Upper lobe of left lung (tissue), 6 donors: ENCODE results near the gene TSSK6. TPM values are rescaled to one million over a fixed set of nuclear protein-coding genes. Genes with fewer than 3 reads are reported as not detected.

ENCODE experiments used
- ATAC-seq, 2 donors: fragments of 200-7000 bp; cut with Tn5 transposase; one replicate each; pipeline ENCODE4 v1.9.1; 2022; ENCODE audit warnings: mild to moderate bottlenecking in 2 of 2, moderate library complexity in 2 of 2; ENCODE audit not compliant: low FRiP score in 2 of 2
- DNase-seq, 2 donors: peaks; one replicate each; pipeline ENCODE4 v3.0.0-alpha.2; 2019 to 2020
- H3K27ac ChIP-seq, 4 donors: fragments of 200-600 bp; sonication (generic); one replicate each; pipeline ENCODE4 v1.5.1; 2016 to 2019
- H3K27me3 ChIP-seq, 4 donors: fragments of 200-600 bp; sonication (generic); one replicate each; pipeline ENCODE4 v1.5.1; 2017 to 2019
- H3K36me3 ChIP-seq, 4 donors: fragments of 200-600 bp; sonication (generic); one replicate each; pipeline ENCODE4 v1.5.1; 2016 to 2019
- H3K4me1 ChIP-seq, 4 donors: fragments of 200-600 bp; sonication (generic); one replicate each; pipeline ENCODE4 v1.5.1; 2018 to 2019
- H3K4me3 ChIP-seq, 4 donors: fragments of 200-600 bp; sonication (generic); one replicate each; pipeline ENCODE4 v1.5.1; 2017 to 2019; ENCODE audit warnings: mild to moderate bottlenecking in 2 of 4, moderate library complexity in 1 of 4
- H3K9me3 ChIP-seq, 4 donors: fragments of 200-600 bp; sonication (generic); one replicate each; pipeline ENCODE4 v1.5.1; 2018 to 2019
- EP300 ChIP-seq, 4 donors: sonication (generic); formaldehyde crosslinking; IDR thresholded peaks; one replicate each; pipeline ENCODE4 v1.5.1; 2017; ENCODE audit warnings: antibody characterized with exemption in 4 of 4, control low read depth in 2 of 4
- POLR2A ChIP-seq, 4 donors: fragments of 450-650 bp; IDR thresholded peaks; one replicate each; pipeline ENCODE4 v1.5.1; 2016 to 2017; ENCODE audit warnings: antibody characterized with exemption in 4 of 4, mild to moderate bottlenecking in 2 of 4
- POLR2AphosphoS5 ChIP-seq, 2 donors: sonication (generic); formaldehyde crosslinking; IDR thresholded peaks; one replicate each; pipeline ENCODE4 v1.5.1; 2017; ENCODE audit warnings: antibody characterized with exemption in 2 of 2
- WGBS, 2 donors: methylation state at CpG; one replicate each; pipeline ENCODE4 v1.1.5; 2017 to 2018; 5-methylcytosine and 5-hydroxymethylcytosine counted together
- total RNA-seq, 6 donors: library from RNA; depleted of rRNA in 4 of 6; stranded (reverse); fragments of >200 nt in 4 of 6; gene quantifications; one replicate each; pipeline versions ENCODE4 v1.1.0 to v1.2.1, GENCODE V29; 2016 to 2021
- TF ChIP-seq, protein P1 (sequence below), 6 experiments: fragments of 450-650 bp in 4 of 6; fragments of 200-600 bp in 2 of 6; sonication (generic) in 2 of 6; IDR thresholded peaks; one replicate each; pipeline ENCODE4 v1.5.1; 2016 to 2019; ENCODE audit warnings: antibody characterized with exemption in 6 of 6
- donor health status: DM: no; HTN: no; CAD: no; lungs with moderate emphysema.
- donor health status: DM: no; HTN: yes; CAD: no; lungs with severe emphysema.

Gene TSSK6
- total RNA-seq, 6 donors from 2014 or later: 1.7 to 7.3 (median 3.1) TPM

DNA sequence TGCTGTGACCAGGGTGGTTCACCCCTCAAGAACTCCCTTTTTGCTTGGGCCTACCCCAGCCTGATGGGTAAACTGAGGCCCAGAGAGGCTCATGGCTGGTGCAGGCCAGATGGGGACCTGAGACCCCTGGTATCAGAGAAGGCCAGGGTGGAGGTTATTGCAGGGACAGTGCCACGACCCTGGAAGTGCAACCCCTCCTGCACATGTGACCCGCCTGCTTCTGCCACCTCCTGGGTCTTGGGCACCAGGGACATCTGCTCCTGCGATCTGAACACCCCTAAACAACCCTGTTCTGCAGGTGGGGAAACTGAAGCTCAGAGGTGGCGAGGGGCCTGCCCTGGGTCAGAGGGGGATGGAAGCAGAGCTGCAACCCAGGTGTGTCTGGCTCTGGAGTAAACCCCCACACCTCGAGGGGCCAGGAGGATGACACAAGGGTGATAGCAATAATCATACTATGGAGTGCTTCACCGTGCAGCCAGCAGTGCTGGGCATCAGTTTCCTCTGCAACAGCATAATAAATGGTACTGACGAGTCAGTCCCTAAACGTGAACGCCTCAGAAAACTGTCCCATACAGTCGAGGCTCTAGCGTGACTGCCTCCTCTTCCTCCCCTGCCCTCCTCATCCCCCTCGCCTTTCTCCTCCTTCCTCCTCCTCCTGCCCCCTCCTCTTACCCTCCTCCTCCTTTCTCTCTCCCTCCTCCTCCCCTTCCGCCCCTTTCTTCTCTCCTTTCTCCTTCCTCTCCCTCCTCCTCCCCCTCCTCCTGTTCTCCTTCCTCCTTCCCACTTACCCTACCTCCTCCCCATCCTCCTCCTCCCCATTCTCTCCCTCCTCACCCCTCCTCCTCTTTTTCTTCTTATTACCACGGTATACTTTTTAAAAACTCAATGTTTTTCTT is 17.7 kb upstream of the TSSK6 start:
- ATAC-seq (no peak), DNase-seq (no peak)
- Histone ChIP-seq H3K36me3 (peaks cover 0 to 15% (median 11%) of the 10 kb centered on the region in 4 donors), H3K27me3 (peaks cover 0 to 9% (median 3%) of the 10 kb centered on the region in 4 donors), H3K4me3 (no peak overlapping the region), H3K4me1 (peaks cover 3 to 28% (median 12%) of the 10 kb centered on the region in 4 donors), H3K27ac (no peak overlapping the region), H3K9me3 (no peaks in the 10 kb centered on the region)
- TF ChIP-seq, protein P1, sequence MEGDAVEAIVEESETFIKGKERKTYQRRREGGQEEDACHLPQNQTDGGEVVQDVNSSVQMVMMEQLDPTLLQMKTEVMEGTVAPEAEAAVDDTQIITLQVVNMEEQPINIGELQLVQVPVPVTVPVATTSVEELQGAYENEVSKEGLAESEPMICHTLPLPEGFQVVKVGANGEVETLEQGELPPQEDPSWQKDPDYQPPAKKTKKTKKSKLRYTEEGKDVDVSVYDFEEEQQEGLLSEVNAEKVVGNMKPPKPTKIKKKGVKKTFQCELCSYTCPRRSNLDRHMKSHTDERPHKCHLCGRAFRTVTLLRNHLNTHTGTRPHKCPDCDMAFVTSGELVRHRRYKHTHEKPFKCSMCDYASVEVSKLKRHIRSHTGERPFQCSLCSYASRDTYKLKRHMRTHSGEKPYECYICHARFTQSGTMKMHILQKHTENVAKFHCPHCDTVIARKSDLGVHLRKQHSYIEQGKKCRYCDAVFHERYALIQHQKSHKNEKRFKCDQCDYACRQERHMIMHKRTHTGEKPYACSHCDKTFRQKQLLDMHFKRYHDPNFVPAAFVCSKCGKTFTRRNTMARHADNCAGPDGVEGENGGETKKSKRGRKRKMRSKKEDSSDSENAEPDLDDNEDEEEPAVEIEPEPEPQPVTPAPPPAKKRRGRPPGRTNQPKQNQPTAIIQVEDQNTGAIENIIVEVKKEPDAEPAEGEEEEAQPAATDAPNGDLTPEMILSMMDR (IDR thresholded peaks at IDR 0.05): no peak
- no peak for TF ChIP-seq POLR2A (IDR thresholded peaks at IDR 0.05)
- no peak for TF ChIP-seq EP300 (IDR thresholded peaks at IDR 0.05)
- no peak for TF ChIP-seq POLR2AphosphoS5 (IDR thresholded peaks at IDR 0.05)
- WGBS, 2 donors: 72 to 78% methylated on average over 10 to 13 of the region's 14 CpGs

DNA sequence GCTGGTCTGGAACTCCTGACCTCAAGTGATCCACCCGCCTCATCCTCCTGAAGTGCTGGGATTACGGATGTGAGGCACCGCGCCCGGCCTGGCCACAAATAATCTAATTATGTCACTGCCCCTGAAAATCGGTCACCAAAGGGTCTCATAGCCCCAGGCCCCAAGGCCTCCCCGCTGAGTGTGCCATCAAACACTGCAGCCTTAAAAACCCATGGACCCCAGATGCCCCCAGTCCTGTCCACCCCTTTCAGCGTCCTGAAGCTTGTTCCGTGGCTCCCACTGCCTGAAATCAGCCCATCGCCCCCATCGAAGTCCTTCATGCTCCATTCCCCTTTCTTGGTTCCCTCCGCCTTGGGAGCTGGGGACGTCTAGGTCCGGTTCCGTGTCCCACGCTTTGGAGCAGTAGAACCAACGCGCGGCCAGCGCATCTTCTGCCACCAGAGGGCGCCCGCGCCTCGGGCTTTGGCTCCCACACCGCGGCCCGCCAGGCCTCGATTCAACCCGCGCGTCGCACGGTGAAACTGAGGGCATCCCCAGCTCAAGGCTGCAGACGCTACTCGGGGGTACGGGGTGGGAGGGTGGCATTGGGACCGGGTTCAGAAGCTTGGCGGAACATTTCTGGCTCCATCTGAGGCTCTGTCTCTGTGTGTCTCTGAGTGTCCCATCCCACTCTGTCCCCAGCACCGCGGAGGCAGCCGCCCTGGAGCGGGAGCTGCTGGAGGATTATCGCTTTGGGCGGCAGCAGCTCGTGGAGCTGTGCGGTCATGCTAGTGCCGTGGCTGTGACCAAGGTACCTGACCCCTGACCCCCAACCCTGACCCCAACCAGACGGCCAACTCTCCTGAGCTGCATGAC is 16.8 kb upstream of the TSSK6 start:
- TF ChIP-seq EP300 (IDR thresholded peaks at IDR 0.05) (no peak), POLR2A (IDR thresholded peaks at IDR 0.05) (no peak), POLR2AphosphoS5 (IDR thresholded peaks at IDR 0.05) (peak in 1 of 2 donors; percentile 17)
- TF ChIP-seq, protein P1 (IDR thresholded peaks at IDR 0.05): peak; percentile 90 to 97 (median 96)
- WGBS, 2 donors: 27 to 31% methylated on average over 33 to 36 of the region's 48 CpGs
- Histone ChIP-seq H3K27ac (no peak overlapping the region), H3K4me1 (peaks cover 1 to 19% (median 6%) of the 10 kb centered on the region in 4 donors), H3K36me3 (peaks cover 3 to 23% (median 19%) of the 10 kb centered on the region in 4 donors), H3K27me3 (peaks cover 0 to 1% (median 0%) of the 10 kb centered on the region in 4 donors), H3K9me3 (no peaks in the 10 kb centered on the region), H3K4me3 (no peak overlapping the region)
- peak; percentile 73 to 89 for ATAC-seq
- peak; percentile 85 to 98 for DNase-seq

DNA sequence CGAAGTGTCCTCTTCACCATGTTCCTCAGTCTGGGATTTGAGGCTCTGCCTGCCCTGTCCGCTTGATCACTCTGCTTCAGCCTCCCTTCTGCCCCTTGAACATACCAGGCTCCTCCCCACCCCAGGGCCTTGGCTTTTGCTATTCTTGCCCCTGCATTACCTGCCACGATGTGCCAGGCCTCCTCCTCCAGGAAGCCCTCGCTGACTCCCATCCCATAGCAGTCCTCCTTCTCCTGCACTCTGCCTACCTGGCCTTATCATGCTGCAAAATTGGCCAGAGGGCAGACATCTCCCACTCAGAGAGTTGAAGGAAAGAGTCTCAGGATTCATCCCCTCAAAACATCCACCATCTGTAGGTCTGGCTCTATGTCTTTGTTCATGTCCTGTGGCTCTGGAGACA is 15.5 kb upstream of the TSSK6 start:
- no peak overlapping the region for H3K4me3 ChIP-seq
- no peaks in the 10 kb centered on the region for H3K9me3 ChIP-seq
- no peaks in the 10 kb centered on the region for H3K27me3 ChIP-seq
- DNase-seq (no peak), ATAC-seq (no peak)
- H3K36me3 ChIP-seq: peaks cover 3 to 35% (median 32%) of the 10 kb centered on the region in 4 donors
- H3K27ac ChIP-seq: no peak overlapping the region
- TF ChIP-seq EP300 (IDR thresholded peaks at IDR 0.05) (no peak), POLR2A (IDR thresholded peaks at IDR 0.05) (no peak), POLR2AphosphoS5 (IDR thresholded peaks at IDR 0.05) (no peak)
- TF ChIP-seq, protein P1 (IDR thresholded peaks at IDR 0.05): no peak
- WGBS, 2 donors: 85 to 90% methylated on average over 4 of the region's 4 CpGs
- peaks cover 0 to 18% (median 6%) of the 10 kb centered on the region in 4 donors for H3K4me1 ChIP-seq

DNA sequence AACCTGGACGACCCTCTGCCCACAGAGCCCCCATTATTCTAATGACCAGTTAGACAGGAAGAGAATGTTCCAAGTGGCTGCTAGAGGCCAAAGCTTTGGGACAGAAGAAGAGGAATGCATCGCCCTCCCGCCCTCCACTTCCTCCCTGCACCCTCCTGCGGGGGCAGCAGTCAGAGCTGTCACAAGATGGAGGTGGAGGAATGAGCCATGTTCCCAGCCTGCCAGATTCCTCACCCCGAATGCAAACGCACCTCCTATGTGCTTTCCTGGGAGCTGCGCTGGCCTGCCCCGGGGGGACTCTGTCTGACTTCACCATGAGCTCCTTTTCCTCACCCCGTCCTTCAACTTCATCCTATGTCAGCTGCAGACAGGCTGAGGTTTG is 15.1 kb upstream of the TSSK6 start:
- peaks cover 3 to 36% (median 34%) of the 10 kb centered on the region in 4 donors for H3K36me3 ChIP-seq
- 63 to 67% methylated on average over 5 to 9 of the region's 9 CpGs for WGBS, 2 donors

More for the DNA sequence above, 15.1 kb upstream of the TSSK6 start:
- no peaks in the 10 kb centered on the region for H3K27me3 ChIP-seq
- TF ChIP-seq POLR2AphosphoS5 (IDR thresholded peaks at IDR 0.05) (no peak), POLR2A (IDR thresholded peaks at IDR 0.05) (no peak), EP300 (IDR thresholded peaks at IDR 0.05) (no peak)
- TF ChIP-seq, protein P1 (IDR thresholded peaks at IDR 0.05): no peak
- DNase-seq (peak in 1 of 2 donors; percentile 10), ATAC-seq (no peak)
- H3K9me3 ChIP-seq: no peaks in the 10 kb centered on the region
- no peak overlapping the region for H3K27ac ChIP-seq
- H3K4me3 ChIP-seq: no peak overlapping the region
- H3K4me1 ChIP-seq: peaks cover 0 to 18% (median 6%) of the 10 kb centered on the region in 4 donors
